Measurements from ENCODE around the gene BHLHE23.
"Not testable (repeated sequence)": the region's sequence is repeated elsewhere in the genome, so short reads cannot be mapped to it uniquely, and the experiment has no call there.

Gene BHLHE23

DNA sequence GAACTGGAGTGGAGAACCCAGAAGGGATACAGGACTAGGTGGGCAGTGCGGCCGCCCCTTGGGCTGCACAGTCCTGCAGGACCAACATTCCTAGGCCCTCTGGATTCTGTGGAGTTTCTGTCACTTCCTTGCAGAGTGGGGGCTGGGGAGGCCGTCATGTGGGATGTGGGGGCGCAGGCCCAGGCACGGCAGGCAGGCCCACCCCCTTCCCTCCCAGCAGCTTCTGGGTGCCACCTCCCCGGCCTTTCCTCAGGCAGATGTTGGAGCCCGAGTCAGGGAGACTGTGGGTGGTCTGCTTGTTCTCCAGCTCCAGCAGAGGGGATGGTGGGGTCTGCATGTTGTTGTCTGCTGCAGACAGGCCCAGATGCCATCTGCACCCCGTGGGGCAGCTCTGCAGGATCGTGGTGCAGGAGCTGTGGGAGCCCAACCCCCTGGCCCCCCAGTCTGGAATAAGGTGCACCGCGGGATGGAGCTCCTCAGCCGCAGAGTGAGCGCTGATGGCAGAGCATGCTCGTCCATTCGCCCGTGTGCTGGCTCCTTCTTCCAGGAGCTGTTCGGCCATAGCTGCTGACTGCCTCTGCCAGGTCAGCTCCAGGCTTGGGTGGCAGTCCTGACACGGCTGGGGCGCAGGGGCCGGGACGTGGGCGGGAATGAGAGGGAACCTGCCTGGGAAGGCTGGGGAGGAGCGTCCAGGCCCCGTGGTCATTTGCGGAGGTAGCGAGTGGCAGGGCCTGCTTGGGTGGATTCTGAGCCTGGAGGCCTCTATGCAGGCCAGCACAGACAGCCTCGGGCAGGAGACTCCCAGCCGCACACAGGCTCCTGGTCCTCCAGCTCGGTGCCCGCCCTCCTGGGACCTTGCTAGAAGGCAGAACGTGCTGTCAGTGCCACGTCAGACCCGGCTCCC, 36.2 kb downstream of the BHLHE23 start:
- no peak for DNase-seq

DNA sequence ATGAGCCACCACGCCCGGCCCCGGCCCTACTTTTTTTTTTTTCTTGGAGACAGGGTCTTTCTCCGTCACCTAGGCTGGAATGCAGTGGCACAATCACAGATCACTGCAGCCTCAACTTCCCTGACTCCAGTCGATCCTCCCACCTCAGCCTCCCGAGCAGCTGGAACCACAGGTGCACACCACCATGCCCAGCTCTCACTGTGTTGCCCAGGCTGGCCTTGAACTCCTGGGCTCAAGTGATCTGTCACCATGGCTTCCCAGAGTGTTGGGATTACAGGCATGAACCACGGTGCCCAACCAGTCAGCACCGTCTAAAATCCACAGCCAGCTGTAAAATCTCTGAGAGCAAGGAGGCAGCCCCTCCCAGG, 36.8 kb downstream of the BHLHE23 start:
- no peak for DNase-seq

GRCh38 chr20:62969179-62969760, 37.5 kb downstream of the BHLHE23 start:
- no peak for DNase-seq

GRCh38 chr20:62968378-62969178, 38.2 kb downstream of the BHLHE23 start:
- DNase-seq, result no peak

- no peak for DNase-seq
Observed at GRCh38 chr20:62967628-62968351, 39.0 kb downstream of the BHLHE23 start.

DNA sequence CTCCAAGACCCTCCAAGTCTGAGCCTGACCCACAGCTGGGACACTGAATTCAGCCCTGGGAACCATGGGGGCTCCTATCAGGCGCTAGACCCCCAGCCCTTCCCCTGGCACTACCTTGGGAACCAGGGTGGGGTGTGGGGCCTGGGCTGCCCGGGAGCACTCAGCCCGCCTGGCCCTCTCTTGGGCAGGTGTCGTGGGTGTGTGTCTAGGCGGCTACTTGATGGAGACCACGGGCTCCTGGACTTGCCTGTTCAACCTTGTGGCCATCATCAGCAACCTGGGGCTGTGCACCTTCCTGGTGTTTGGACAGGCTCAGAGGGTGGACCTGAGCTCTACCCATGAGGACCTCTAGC, 39.6 kb downstream of the BHLHE23 start:
- DNase-seq, result no peak

DNA sequence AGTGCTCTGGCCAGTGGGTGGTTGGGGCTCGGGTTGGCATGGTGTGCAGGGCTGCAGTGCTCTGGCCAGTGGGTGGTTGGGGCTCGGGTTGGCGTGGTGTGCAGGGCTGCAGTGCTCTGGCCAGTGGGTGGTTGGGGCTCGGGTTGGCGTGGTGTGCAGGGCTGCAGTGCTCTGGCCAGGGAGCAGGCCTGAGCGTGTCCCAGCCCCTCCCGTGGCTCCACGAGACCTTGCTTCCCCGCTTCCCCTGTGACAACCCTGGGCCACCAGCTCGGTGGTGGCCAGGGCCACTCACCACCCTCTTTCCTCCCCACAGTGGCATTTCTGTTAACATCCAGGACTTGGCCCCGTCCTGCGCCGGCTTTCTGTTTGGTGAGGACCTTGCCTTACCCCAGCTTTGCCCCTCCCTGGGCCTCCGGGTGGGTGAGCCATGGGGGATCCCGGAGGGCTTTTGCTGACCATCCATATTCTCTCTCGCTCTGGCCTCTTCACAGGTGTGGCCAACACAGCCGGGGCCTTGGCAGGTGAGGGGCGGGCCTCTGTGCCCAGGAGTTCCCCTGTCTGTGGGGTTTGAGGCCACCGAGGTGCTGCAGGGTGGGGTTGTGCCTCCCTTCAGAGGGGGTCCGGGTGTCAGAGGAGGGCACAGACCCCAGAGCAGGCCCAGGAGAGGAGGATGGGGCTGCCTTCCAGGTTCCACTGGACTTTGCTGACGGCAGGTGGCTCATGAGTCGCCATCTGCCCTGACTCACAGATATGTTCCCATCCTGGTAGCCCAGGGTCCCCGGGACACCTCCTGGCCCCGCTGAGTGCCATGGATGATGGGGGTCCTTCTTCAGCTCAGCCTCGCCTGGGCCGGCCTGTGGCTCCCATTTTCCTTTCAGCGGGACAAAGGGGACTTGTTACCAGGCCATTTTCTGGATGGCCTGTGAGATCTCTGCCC, 40.3 kb downstream of the BHLHE23 start:
- no peak for DNase-seq

DNA sequence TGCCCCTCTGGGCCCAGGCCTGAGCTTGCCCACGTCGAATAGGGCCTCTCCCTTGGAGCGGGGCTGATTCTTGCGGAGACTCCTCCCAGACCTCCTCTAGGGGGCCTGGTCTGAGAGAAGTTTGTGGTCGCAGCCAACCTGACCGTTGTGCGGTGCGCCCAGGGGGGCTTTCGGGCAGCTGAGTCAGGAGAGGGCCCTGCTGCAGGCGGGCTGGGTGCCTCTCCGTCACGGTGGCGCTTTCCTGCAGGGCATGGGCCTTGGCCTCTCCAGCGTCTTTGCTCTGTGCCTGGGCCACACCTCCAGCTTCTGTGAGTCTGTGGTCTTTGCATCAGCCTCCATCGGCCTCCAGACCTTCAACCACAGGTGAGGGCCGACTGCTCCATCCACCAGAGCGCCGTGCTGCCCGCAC, 41.4 kb downstream of the BHLHE23 start:
- no peak for DNase-seq

DNA sequence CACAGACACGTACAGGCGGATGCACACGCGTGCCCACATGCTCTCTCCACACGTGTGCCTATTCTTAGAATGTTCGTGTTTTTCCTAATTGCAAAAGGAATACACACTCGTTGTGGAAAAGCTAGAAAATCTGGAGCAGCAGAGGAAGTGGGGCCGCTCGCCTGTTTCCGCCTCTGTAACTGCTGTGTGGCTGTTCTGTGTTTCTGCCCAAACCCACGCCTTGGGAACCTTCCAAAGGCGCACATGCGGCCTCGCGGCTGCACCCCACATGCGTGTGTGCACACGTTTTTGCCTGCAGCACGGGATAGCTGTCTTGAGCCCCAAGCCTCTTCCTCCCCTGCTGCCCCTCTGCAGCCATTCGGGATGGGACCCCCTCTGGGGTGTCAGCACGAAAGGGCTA, 42.1 kb downstream of the BHLHE23 start:
- DNase-seq, result no peak

GRCh38 chr20:62963614-62964397, 43.0 kb downstream of the BHLHE23 start:
- DNase-seq, result no peak

- DNase-seq, result no peak
Observed at GRCh38 chr20:62962891-62963613, 43.7 kb downstream of the BHLHE23 start.

GRCh38 chr20:62962221-62962879, 44.4 kb downstream of the BHLHE23 start:
- no peak for DNase-seq

DNA sequence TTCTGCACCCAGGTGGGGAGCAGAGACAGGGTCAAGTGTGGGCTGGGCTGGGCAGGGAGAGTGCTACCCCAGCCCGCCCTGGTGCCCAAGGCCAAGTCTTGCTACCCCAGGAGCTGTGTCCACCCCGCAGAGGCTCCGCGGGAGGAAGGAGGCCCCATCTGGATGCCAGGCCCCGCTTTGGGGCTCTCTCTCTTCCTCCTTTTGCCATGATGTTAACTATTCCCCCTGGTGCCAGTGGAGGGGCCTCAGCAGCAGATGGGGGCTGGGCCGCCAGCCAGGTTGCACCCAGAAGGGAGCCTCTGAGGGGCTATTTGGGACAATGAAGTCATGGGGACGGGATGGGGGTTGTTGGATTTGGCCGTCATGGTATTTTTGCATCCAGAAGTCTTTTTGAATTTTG, 45.0 kb downstream of the BHLHE23 start:
- DNase-seq, result no peak

DNA sequence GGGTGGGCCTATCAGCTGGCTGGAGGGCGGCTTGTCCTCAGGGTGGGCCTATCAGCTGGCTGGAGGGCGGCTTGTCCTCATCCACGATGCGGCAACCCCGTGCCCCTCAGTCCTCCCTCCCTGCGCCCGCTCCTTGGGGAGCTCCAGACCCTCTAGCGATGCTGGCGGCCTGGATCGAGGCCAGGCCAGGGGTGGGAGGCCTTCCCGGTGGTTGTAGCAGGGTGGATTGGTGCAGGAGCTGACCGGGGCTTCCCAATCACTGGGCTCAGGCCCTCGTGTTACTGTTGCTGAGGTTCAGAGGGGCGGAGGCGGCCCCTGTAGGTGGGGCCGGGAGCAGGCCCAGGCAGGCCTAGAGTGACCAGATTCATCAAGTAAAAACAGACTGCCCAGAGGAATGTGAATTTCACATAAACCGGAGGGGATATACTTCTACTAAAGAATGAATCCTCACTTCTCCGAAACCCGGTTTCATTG, 45.4 kb downstream of the BHLHE23 start:
- DNase-seq, result no peak

DNA sequence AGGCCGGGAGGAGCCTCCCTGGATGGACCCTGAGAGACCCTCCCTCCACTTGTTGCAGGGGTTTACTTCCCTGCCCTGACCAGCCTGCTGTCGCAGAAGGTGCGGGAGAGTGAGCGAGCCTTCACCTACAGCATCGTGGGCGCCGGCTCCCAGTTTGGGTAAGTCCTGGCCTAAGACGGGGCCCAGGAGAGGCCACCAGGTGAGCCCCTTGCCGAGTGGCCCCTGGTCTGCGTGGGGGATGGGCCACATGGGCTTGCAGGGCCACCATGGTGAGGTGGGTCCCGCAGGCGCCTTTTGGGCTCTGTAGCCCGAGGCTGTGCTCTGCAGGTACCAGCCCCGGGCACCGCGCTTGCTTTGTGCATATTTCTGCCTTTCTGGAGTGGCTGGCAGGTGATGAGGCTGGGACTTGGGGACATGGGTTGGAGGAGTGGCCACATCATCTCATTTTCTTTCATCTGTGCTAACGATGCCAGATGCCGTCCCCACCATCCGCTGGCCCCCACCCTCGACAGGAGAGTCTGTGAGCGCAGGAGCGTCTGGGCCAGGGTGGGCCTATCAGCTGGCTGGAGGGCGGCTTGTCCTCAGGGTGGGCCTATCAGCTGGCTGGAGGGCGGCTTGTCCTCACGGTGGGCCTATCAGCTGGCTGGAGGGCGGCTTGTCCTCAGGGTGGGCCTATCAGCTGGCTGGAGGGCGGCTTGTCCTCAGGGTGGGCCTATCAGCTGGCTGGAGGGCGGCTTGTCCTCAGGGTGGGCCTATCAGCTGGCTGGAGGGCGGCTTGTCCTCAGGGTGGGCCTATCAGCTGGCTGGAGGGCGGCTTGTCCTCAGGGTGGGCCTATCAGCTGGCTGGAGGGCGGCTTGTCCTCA, 46.1 kb downstream of the BHLHE23 start:
- not testable (repeated sequence) for DNase-seq

DNA sequence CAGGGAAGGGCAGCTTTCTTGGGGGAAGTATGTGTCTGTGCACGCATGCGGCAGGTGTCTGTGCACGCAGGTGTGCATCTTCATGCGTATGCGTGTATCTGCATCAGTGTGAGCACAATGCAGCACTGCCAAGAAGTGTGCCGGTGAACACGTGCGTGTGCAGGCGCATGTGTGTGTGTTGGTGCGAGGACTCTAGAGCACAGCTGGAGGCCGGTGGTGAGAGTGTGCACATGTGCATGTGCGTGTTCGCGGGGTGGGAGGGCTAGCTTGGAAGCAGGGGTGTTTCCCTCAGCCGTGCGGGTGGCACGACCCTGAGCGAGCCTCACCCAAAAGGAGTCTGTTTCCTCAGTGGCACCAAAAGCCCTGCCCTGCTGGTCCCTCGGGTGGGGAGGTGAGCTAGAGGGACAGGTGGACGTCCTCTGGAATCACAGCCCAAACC, 46.7 kb downstream of the BHLHE23 start:
- DNase-seq, result no peak

- no peak for DNase-seq
Observed at GRCh38 chr20:62959101-62959971, 47.4 kb downstream of the BHLHE23 start.
